H1 (cell line): ENCODE measurements around the gene GCLM. TPM values are rescaled to one million over a fixed set of nuclear protein-coding genes. Genes with fewer than 3 reads are reported as not detected.

Experiments used
- CTCF ChIA-PET: fragments of 300-600 bp; sonication (Branson Sonifier 250); formaldehyde crosslinking; loops from one replicate; lab custom pipeline; 2021; ENCODE audit not compliant: partially characterized antibody; lab: Charles Lee
- POLR2A ChIA-PET: fragments of 300-600 bp; sonication (Branson Sonifier 250); formaldehyde crosslinking; loops from one replicate; lab custom pipeline; 2021; ENCODE audit warnings: inconsistent platforms; ENCODE audit not compliant: partially characterized antibody; lab: Charles Lee
- DNase-seq, 2 experiments: peaks; one replicate each; pipeline versions ENCODE4 v3.0.0 to v3.0.0-alpha.2; 2010 to 2022; ENCODE audit warnings: low spot score in 2 of 2, low read depth in 1 of 2, mixed read lengths in 1 of 2
- FAIRE-seq: peaks from 2 replicates; lab custom pipeline; 2011; peaks lifted over from hg19 to GRCh38; lab: Jason Lieb, UNC
- H2AFZ ChIP-seq: 2 replicates; pipeline ENCODE4 v1.8.1; 2012; ENCODE audit warnings: low read length, inconsistent platforms
- H2AK5ac ChIP-seq: 2 replicates; pipeline ENCODE4 v1.6.1; 2013; ENCODE audit warnings: low read depth, low read length
- H2BK120ac ChIP-seq: replicated peaks from 2 replicates; pipeline ENCODE3; 2013; ENCODE audit warnings: low read depth, low read length, inconsistent platforms
- H2BK12ac ChIP-seq: 2 replicates; pipeline ENCODE4 v1.6.1; 2013; ENCODE audit warnings: low read depth, low read length
- H2BK15ac ChIP-seq: 2 replicates; pipeline ENCODE4 v1.6.1; 2013; ENCODE audit warnings: low read length
- H2BK20ac ChIP-seq: 2 replicates; pipeline ENCODE4 v1.6.1; 2013; ENCODE audit warnings: low read length
- H2BK5ac ChIP-seq: 2 replicates; pipeline ENCODE4 v1.6.1; 2013; ENCODE audit warnings: low read depth, low read length
- H3K14ac ChIP-seq: 2 replicates; pipeline ENCODE4 v1.6.1; 2013; ENCODE audit warnings: inconsistent platforms; ENCODE audit not compliant: insufficient read length
- H3K18ac ChIP-seq: 2 replicates; pipeline ENCODE4 v1.6.1; 2013; ENCODE audit warnings: low read length; ENCODE audit errors: extremely low read depth
- H3K23ac ChIP-seq: 2 replicates; pipeline ENCODE4 v1.6.1; 2013; ENCODE audit warnings: inconsistent platforms; ENCODE audit not compliant: insufficient read length
- H3K23me2 ChIP-seq: 2 replicates; pipeline ENCODE4 v1.6.1; 2013; ENCODE audit warnings: low read depth, low read length
- H3K27ac ChIP-seq: 2 replicates; pipeline ENCODE4 v1.6.1; 2011; ENCODE audit warnings: low read depth, low read length, inconsistent platforms
- H3K27me3 ChIP-seq, 4 experiments: replicated peaks in 1 of 4; 1 replicate in 1 of 4; 2 replicates in 3 of 4; pipeline versions ENCODE4 v1.6.1 to v1.8.1; 2011 to 2013; ENCODE audit warnings: low read length in 3 of 4, mild to moderate bottlenecking in 3 of 4, inconsistent platforms in 2 of 4, mixed read lengths in 2 of 4, moderate library complexity in 1 of 4; ENCODE audit not compliant: control insufficient read depth in 3 of 4, insufficient read depth in 3 of 4; ENCODE audit errors: extremely low read depth in 1 of 4
- H3K36me3 ChIP-seq, 4 experiments: 2 replicates each; pipeline versions ENCODE4 v1.6.1 to v1.8.1; 2011 to 2013; ENCODE audit warnings: mild to moderate bottlenecking in 4 of 4, low read length in 3 of 4, moderate library complexity in 2 of 4, control low read depth in 1 of 4, inconsistent platforms in 1 of 4; ENCODE audit not compliant: insufficient read depth in 4 of 4, control insufficient read depth in 2 of 4
- H3K4ac ChIP-seq: replicated peaks from 2 replicates; pipeline ENCODE3; 2013; ENCODE audit warnings: low read length, low read depth, mixed read lengths, inconsistent platforms; ENCODE audit not compliant: insufficient read length
- H3K4me1 ChIP-seq, 4 experiments: replicated peaks in 1 of 4; 1 replicate in 1 of 4; 2 replicates in 3 of 4; pipeline versions ENCODE4 v1.6.1 to v1.8.1; 2011 to 2013; ENCODE audit warnings: low read length in 3 of 4, inconsistent platforms in 2 of 4, mixed read lengths in 1 of 4; ENCODE audit not compliant: insufficient read depth in 4 of 4, control insufficient read depth in 3 of 4
- H3K4me2 ChIP-seq, 2 experiments: 2 replicates each; pipeline versions ENCODE4 v1.6.1 to v1.8.1; 2011 to 2013; ENCODE audit warnings: low read depth in 2 of 2, low read length in 2 of 2, control low read depth in 1 of 2, inconsistent platforms in 1 of 2, mild to moderate bottlenecking in 1 of 2; ENCODE audit not compliant: insufficient read depth in 1 of 2
- H3K4me3 ChIP-seq, 4 experiments: fragments of 200-600, 300-600 bp in 1 of 4; sonication (generic), shearing (Covaris generic), sonication (Bioruptor Twin) in 1 of 4; 2 replicates each; pipeline versions ENCODE4 v1.5.1 to v1.8.1; 2011 to 2016; ENCODE audit warnings: low read length in 4 of 4, low read depth in 3 of 4, control low read depth in 2 of 4, inconsistent platforms in 2 of 4, mild to moderate bottlenecking in 2 of 4, mixed read lengths in 1 of 4, moderate library complexity in 1 of 4; ENCODE audit not compliant: insufficient read depth in 2 of 4; ENCODE audit errors: extremely low read depth in 1 of 4
- H3K56ac ChIP-seq: replicated peaks from 2 replicates; pipeline ENCODE3; 2013; ENCODE audit warnings: low read depth, mild to moderate bottlenecking, mixed read lengths, low read length, inconsistent platforms; ENCODE audit not compliant: insufficient read length
- H3K79me1 ChIP-seq: 2 replicates; pipeline ENCODE4 v1.6.1; 2013; ENCODE audit warnings: low read depth, low read length, control low read depth
- H3K79me2 ChIP-seq, 2 experiments: 2 replicates each; pipeline versions ENCODE4 v1.6.1 to v1.8.1; 2012 to 2013; ENCODE audit warnings: low read length in 2 of 2, mild to moderate bottlenecking in 2 of 2, inconsistent platforms in 1 of 2; ENCODE audit not compliant: insufficient read depth in 2 of 2, control insufficient read depth in 1 of 2
- H3K9ac ChIP-seq, 4 experiments: replicated peaks in 1 of 4; 1 replicate in 1 of 4; 2 replicates in 3 of 4; pipeline versions ENCODE4 v1.6.1 to v1.8.1; 2011 to 2013; ENCODE audit warnings: low read depth in 3 of 4, low read length in 3 of 4, control low read depth in 2 of 4, mild to moderate bottlenecking in 2 of 4, moderate library complexity in 2 of 4, inconsistent platforms in 1 of 4; ENCODE audit errors: extremely low read depth in 1 of 4
- H3K9me3 ChIP-seq, 2 experiments: 2 replicates each; pipeline versions ENCODE4 v1.6.1 to v1.8.1; 2012 to 2013; ENCODE audit warnings: mild to moderate bottlenecking in 2 of 2, moderate library complexity in 2 of 2, control low read depth in 1 of 2, inconsistent platforms in 1 of 2, low read depth in 1 of 2, low read length in 1 of 2, mixed read lengths in 1 of 2; ENCODE audit not compliant: insufficient read depth in 2 of 2
- H4K20me1 ChIP-seq, 2 experiments: replicated peaks in 1 of 2; 2 replicates each; pipeline versions ENCODE3 to v1.8.1; 2011 to 2013; ENCODE audit warnings: inconsistent platforms in 2 of 2, low read length in 2 of 2, mild to moderate bottlenecking in 1 of 2; ENCODE audit not compliant: insufficient read depth in 2 of 2, control insufficient read depth in 1 of 2
- H4K5ac ChIP-seq: 2 replicates; pipeline ENCODE4 v1.6.1; 2013; ENCODE audit warnings: low read length, low read depth, mixed read lengths, inconsistent platforms; ENCODE audit not compliant: insufficient read length
- H4K8ac ChIP-seq: 2 replicates; pipeline ENCODE4 v1.8.0; 2013; ENCODE audit warnings: mild to moderate bottlenecking, moderate library complexity, low read length, inconsistent platforms; ENCODE audit not compliant: insufficient read depth; ENCODE audit errors: extremely low read depth
- H4K91ac ChIP-seq: replicated peaks from 2 replicates; pipeline ENCODE3; 2013; ENCODE audit warnings: low read length, mixed read lengths, inconsistent platforms; ENCODE audit not compliant: insufficient read length
- CEBPB ChIP-seq: IDR thresholded peaks from 2 replicates; pipeline ENCODE4 v1.6.1; 2012; ENCODE audit warnings: low read depth, low read length
- CHD2 ChIP-seq: IDR thresholded peaks from 2 replicates; pipeline ENCODE4 v1.6.1; 2012; ENCODE audit warnings: low read length, improper control_type of control experiment
- CREB1 ChIP-seq: IDR thresholded peaks from 2 replicates; pipeline ENCODE4 v1.6.1; 2012; ENCODE audit warnings: inconsistent platforms
- KDM1A ChIP-seq: fragments of 200-600, 300-600 bp; sonication (generic); IDR thresholded peaks from 2 replicates; pipeline ENCODE4 v1.7.1; 2016; ENCODE audit warnings: mild to moderate bottlenecking, low read length, borderline replicate concordance
- RAD21 ChIP-seq, 2 experiments: IDR thresholded peaks in 1 of 2; conservative IDR thresholded peaks in 1 of 2; 2 replicates each; pipeline ENCODE4 v1.6.1; 2011; ENCODE audit warnings: low read depth in 2 of 2, low read length in 2 of 2, improper control_type of control experiment in 1 of 2, inconsistent platforms in 1 of 2, mild to moderate bottlenecking in 1 of 2, moderate library complexity in 1 of 2
- RFX5 ChIP-seq: IDR thresholded peaks from 2 replicates; pipeline ENCODE4 v1.6.1; 2011; ENCODE audit warnings: low read depth, low read length, improper control_type of control experiment, borderline replicate concordance
- SP1 ChIP-seq: IDR thresholded peaks from 2 replicates; pipeline ENCODE4 v1.6.1; 2011; ENCODE audit warnings: low read depth, low read length
- SP2 ChIP-seq: IDR thresholded peaks from 2 replicates; pipeline ENCODE4 v1.6.1; 2012; ENCODE audit warnings: mild to moderate bottlenecking, low read length, inconsistent platforms
- TCF12 ChIP-seq: IDR thresholded peaks from 2 replicates; pipeline ENCODE4 v1.6.1; 2011; ENCODE audit warnings: low read depth, mild to moderate bottlenecking, low read length
- WGBS, 2 experiments: shearing (Covaris generic) in 1 of 2; methylation state at CpG; one replicate each; pipeline versions ENCODE4 v1.1.6 to v1.1.7; 2013 to 2015; ENCODE audit warnings: low lambda C conversion rate in 2 of 2, mixed read lengths in 2 of 2, inconsistent platforms in 1 of 2, low coverage in 1 of 2, missing lambda C conversion rate in 1 of 2; ENCODE audit not compliant: insufficient replicate concordance in 2 of 2, insufficient coverage in 1 of 2, insufficient read length in 1 of 2; ENCODE audit errors: extremely low coverage in 1 of 2, missing lambda C conversion rate in 1 of 2; 5-methylcytosine and 5-hydroxymethylcytosine counted together
- polyA plus RNA-seq, 7 experiments: library from polyadenylated mRNA; depleted of rRNA in 3 of 7; stranded (reverse) in 5 of 7; unstranded in 2 of 7; fragments of >200 nt in 5 of 7; fragments of 200-250 nt in 2 of 7; gene quantifications; 1 replicate in 5 of 7; 2 replicates in 1 of 7; 4 replicates in 1 of 7; pipeline versions ENCODE4 v1.2.1 to v1.2.3, GENCODE V29; 2011 to 2013; ENCODE audit warnings: missing spikeins in 2 of 7, mixed read lengths in 2 of 7
- total RNA-seq: library from RNA; stranded (reverse); fragmentation: NEBNext Ultra II Directional; extraction: Animal tissue kit (Norgen Biotek cat#: 25700); gene quantifications from 2 replicates; pipeline ENCODE4 v1.2.1, GENCODE V29; 2021

Gene GCLM
- total and polyA plus RNA-seq, 2 of the 8 experiments (the other 6 are each of a cell fraction or from before 2014, with no cell fraction given), result 3.1 to 12.8 TPM

DNA sequence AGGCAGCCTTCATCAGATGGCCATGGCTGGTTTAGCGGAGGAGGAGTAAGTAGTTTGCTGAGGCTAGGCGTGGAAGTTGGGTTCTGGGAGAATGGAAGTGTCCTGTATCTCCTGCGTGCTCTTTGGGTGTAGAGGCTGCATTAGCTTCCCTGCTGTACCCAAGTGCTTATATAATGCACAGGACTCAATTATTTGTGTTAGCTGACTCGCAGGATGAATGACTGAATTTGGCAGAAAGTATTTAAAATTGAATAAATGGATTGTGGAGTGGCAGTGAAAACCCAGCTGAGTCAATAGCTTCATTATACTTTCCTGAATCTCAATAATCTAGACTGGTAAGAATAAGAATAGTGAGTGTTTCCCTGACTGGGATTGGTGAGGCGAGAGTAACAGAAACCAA is 44.0 kb downstream of the GCLM start:
- no peak overlapping the region for H3K14ac ChIP-seq
- CTCF ChIA-PET, result interaction anchor here (1.6 kb wide), 1 partner anchor 22 kb away, joined by 4 read pairs; no protein-coding TSS in a partner anchor
- no peak overlapping the region for H3K4me2 ChIP-seq
- no peaks in the 10 kb centered on the region for H3K9me3 ChIP-seq
- FAIRE-seq (no peak), DNase-seq (no peak)
- no peak overlapping the region for H2AFZ ChIP-seq
- H2BK15ac ChIP-seq, result no peak overlapping the region; the same call in 1 of the 2 replicates
- H3K56ac ChIP-seq, result no peak overlapping the region
- no peak overlapping the region for H3K4ac ChIP-seq
- TF ChIP-seq RAD21 (IDR thresholded peaks at IDR 0.05 in 1 of 2, conservative IDR thresholded peaks at IDR 0.05 in 1 of 2; ENCODE audit: low read depth in 2 of 2, low read length in 2 of 2) (no peak), CREB1 (no peak), CHD2 (no peak), SP1 (no peak), TCF12 (no peak), RFX5 (no peak), CEBPB (no peak), KDM1A (no peak), SP2 (no peak)
- H3K23ac ChIP-seq, result no peak overlapping the region
- H4K5ac ChIP-seq, result no peak overlapping the region
- no peaks in the 10 kb centered on the region for H3K27me3 ChIP-seq
- H3K4me1 ChIP-seq, result no peaks in the 10 kb centered on the region
- H2BK12ac ChIP-seq, result no peak overlapping the region
- no peak overlapping the region for H3K27ac ChIP-seq
- H3K18ac ChIP-seq, result no peak overlapping the region
- WGBS, 2 experiments, result 85% methylated on average over 5 of the region's 5 CpGs; no CpG with 5 or more reads in 1 of the 2 experiments
- peaks cover 2 to 15% (median 9%) of the 10 kb centered on the region in 4 experiments; a peak in 6 of 8 replicates for H3K36me3 ChIP-seq
- H3K9ac ChIP-seq, result no peak overlapping the region
- H2AK5ac ChIP-seq, result no peak overlapping the region
- H3K79me2 ChIP-seq, result no peaks in the 10 kb centered on the region
- no peaks in the 10 kb centered on the region for H3K23me2 ChIP-seq
- H4K20me1 ChIP-seq, result no peaks in the 10 kb centered on the region
- no peaks in the 10 kb centered on the region for H3K79me1 ChIP-seq
- H2BK20ac ChIP-seq, result no peak overlapping the region
- H2BK5ac ChIP-seq, result no peak overlapping the region
- POLR2A ChIA-PET, result interaction anchor here (1.1 to 1.6 kb wide), 2 partner anchors 14 to 196 kb away, joined by 3 to 6 read pairs; partner anchors contain the start of gene DNTTIP2
- 0 out of 2 replicates have a peak overlapping the region, but pooled peaks have one; percentile 51 for H4K8ac ChIP-seq
- no peak overlapping the region for H3K4me3 ChIP-seq
- H4K91ac ChIP-seq, result no peak overlapping the region
- H2BK120ac ChIP-seq, result no peak overlapping the region
